ENCODE measurements around the gene BOC. TPM values are rescaled to one million over a fixed set of nuclear protein-coding genes. Genes with fewer than 3 reads are reported as not detected.

Gene BOC
- total RNA-seq, 2 donors from 2014 or later: 23.4 to 33.4 TPM

DNA sequence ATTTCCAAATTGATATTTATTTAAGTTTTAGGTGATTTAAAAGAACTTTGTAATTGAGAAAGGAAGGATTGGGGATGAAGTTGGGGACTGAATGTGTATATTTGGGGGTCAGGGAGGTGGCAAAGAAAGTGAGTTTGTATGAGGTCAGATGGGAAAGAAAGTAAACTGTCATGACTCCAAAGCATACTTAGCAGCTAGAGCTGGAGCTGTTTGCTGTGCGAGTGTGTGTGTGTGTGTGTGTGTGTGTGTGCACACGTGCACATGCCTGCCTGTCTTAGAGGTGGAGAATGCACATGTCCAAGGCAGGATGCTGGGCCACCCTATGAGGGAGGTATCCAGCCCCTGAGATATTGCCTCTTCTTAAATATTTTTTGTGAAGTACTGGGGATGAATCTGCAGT is 21.0 kb downstream of the BOC start:
- H3K27ac ChIP-seq: no peak overlapping the region
- DNase-seq (ENCODE audit: low spot score) (no peak), ATAC-seq (ENCODE audit: insufficient number of reproducible peaks, low FRiP score, low read depth) (no peak)
- H3K9me3 ChIP-seq: no peaks in the 10 kb centered on the region
- H3K4me3 ChIP-seq: no peak overlapping the region
- peaks cover 3 to 9% of the 10 kb centered on the region in 2 donors for H3K4me1 ChIP-seq (ENCODE audit: control insufficient read depth in 1 of 2, low read depth in 2 of 2)
- H3K27me3 ChIP-seq (replicated peaks; ENCODE audit: insufficient read depth): no peaks in the 10 kb centered on the region
- no peaks in the 10 kb centered on the region for H3K36me3 ChIP-seq
- TF ChIP-seq, protein P1, sequence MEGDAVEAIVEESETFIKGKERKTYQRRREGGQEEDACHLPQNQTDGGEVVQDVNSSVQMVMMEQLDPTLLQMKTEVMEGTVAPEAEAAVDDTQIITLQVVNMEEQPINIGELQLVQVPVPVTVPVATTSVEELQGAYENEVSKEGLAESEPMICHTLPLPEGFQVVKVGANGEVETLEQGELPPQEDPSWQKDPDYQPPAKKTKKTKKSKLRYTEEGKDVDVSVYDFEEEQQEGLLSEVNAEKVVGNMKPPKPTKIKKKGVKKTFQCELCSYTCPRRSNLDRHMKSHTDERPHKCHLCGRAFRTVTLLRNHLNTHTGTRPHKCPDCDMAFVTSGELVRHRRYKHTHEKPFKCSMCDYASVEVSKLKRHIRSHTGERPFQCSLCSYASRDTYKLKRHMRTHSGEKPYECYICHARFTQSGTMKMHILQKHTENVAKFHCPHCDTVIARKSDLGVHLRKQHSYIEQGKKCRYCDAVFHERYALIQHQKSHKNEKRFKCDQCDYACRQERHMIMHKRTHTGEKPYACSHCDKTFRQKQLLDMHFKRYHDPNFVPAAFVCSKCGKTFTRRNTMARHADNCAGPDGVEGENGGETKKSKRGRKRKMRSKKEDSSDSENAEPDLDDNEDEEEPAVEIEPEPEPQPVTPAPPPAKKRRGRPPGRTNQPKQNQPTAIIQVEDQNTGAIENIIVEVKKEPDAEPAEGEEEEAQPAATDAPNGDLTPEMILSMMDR (IDR thresholded peaks at IDR 0.05): no peak

DNA sequence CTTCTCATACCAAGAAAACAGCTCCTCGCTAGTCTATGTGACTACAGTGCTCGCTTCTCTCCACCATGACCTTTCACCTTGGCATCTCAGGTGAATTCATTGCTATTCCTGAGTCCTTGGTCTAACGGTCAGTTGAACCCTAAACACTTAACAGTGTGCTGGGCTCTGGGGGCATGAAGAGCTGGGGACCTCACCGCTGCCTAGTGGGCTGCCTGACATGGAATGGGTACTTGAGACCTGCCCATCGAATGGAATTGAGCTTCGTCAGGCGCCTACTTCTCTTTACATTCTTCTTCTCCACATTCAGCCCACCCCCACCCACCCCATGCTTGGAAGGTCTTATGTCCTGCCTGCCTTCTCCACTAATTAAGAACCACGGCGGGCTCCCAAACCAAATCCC is 22.1 kb downstream of the BOC start:
- no peak for ATAC-seq (ENCODE audit: insufficient number of reproducible peaks, low FRiP score, low read depth)
- no peak overlapping the region for H3K27ac ChIP-seq

DNA sequence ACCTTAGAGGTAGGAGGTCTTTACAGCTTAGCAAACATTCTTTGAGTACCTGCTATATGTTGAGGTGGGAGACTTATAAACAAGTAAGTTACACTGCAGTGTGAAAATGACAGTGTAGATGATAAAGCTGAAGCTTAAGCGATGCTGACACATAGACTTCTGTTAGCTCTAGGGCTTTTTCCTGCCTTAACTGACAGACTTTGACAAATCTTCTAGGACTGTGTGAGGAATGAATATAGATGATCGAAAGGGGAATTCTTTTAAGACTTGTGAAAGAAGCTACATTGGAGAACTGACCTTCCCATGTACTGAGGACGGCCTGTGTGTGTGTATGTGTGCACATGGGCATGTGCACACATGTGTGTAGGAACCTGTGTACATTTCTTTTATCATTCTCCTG is 22.7 kb downstream of the BOC start:
- ATAC-seq (ENCODE audit: insufficient number of reproducible peaks, low FRiP score, low read depth): no peak
- Histone ChIP-seq H3K4me1 (ENCODE audit: control insufficient read depth in 1 of 2, low read depth in 2 of 2) (peaks cover 3 to 9% of the 10 kb centered on the region in 2 donors), H3K27ac (no peak overlapping the region)

More for the DNA sequence above, 22.1 kb downstream of the BOC start:
- Histone ChIP-seq H3K27me3 (replicated peaks; ENCODE audit: insufficient read depth) (no peaks in the 10 kb centered on the region), H3K4me3 (no peak overlapping the region), H3K9me3 (no peaks in the 10 kb centered on the region), H3K36me3 (no peaks in the 10 kb centered on the region), H3K4me1 (ENCODE audit: control insufficient read depth in 1 of 2, low read depth in 2 of 2) (peaks cover 3 to 9% of the 10 kb centered on the region in 2 donors)
- TF ChIP-seq, protein P1 (IDR thresholded peaks at IDR 0.05): no peak
- DNase-seq (ENCODE audit: low spot score): no peak

DNA sequence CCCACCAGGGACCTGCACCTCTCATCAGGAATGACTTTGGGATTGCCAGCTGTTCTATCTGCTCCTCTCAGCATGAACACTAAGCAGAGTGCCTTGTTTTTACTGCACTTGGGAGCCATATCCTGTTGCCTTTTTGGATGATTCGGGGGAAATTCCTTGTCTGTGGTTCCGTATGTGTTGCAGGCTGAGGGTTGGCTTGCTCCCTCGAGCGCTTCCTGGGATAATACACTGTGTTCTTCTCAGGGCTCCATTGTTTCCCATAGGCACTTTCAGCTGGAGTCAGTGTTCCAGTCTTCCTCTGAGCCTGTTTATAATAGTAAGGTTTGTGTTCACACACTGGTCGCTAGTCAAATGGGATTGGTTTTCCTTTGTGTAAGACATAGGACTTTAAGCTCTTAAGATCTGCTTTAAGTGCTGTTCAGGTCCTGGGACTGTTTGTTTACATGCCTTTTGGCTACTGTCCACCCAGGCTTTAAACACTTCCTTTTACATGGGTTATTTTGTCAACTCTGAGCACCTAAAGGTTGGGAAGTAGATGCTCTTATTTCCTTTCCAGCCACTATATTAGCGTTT is 23.4 kb downstream of the BOC start:
- DNase-seq (ENCODE audit: low spot score): no peak
- H3K27ac ChIP-seq: no peak overlapping the region
- H3K4me3 ChIP-seq: no peak overlapping the region
- H3K36me3 ChIP-seq: no peaks in the 10 kb centered on the region
- TF ChIP-seq, protein P1 (IDR thresholded peaks at IDR 0.05): no peak
- no peak for ATAC-seq (ENCODE audit: insufficient number of reproducible peaks, low FRiP score, low read depth)
- H3K27me3 ChIP-seq (replicated peaks; ENCODE audit: insufficient read depth): no peaks in the 10 kb centered on the region
- no peaks in the 10 kb centered on the region for H3K9me3 ChIP-seq
- H3K4me1 ChIP-seq (ENCODE audit: control insufficient read depth in 1 of 2, low read depth in 2 of 2): peaks cover 3 to 9% of the 10 kb centered on the region in 2 donors

More for the DNA sequence above, 22.7 kb downstream of the BOC start:
- no peaks in the 10 kb centered on the region for H3K9me3 ChIP-seq
- no peaks in the 10 kb centered on the region for H3K36me3 ChIP-seq
- TF ChIP-seq, protein P1 (IDR thresholded peaks at IDR 0.05): no peak
- H3K4me3 ChIP-seq: no peak overlapping the region
- DNase-seq (ENCODE audit: low spot score): no peak
- H3K27me3 ChIP-seq (replicated peaks; ENCODE audit: insufficient read depth): no peaks in the 10 kb centered on the region

DNA sequence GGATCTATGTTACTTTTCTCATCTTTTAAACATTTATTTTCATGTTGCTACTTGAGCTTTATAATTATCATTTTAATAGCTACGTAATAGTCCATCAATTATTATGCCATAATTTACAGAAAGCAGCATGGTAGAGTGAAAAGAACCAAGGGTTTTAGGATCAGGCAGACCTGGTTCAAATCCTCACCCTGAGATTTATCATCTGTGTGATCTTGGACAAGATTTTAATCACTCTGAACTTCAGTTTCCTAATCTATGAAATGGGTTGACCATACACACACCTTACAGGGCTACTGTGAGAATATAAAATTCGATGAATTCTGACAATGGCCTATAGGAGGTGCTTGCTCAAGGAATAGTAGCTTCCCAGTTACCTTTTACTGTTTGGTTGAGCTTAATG is 27.1 kb downstream of the BOC start:
- no peaks in the 10 kb centered on the region for H3K27me3 ChIP-seq (replicated peaks; ENCODE audit: insufficient read depth)
- H3K9me3 ChIP-seq: no peaks in the 10 kb centered on the region
- no peak overlapping the region for H3K27ac ChIP-seq
- DNase-seq (ENCODE audit: low spot score) (no peak), ATAC-seq (ENCODE audit: insufficient number of reproducible peaks, low FRiP score, low read depth) (no peak)
- H3K36me3 ChIP-seq: no peaks in the 10 kb centered on the region
- H3K4me1 ChIP-seq (ENCODE audit: control insufficient read depth in 1 of 2, low read depth in 2 of 2): no peaks in the 10 kb centered on the region
- TF ChIP-seq, protein P1 (IDR thresholded peaks at IDR 0.05): no peak
- no peak overlapping the region for H3K4me3 ChIP-seq

Measured in thoracic aorta (tissue), 2 donors.